ENCODE data around the gene KLC4. TPM values are rescaled to one million over a fixed set of nuclear protein-coding genes. Genes with fewer than 3 reads are reported as not detected.

KLC4 gene
- total RNA-seq, 3 donors from 2014 or later (not counting 1 experiment from before 2014, with no cell fraction given) = 35.9 to 39.4 (median 37.4) TPM

DNA sequence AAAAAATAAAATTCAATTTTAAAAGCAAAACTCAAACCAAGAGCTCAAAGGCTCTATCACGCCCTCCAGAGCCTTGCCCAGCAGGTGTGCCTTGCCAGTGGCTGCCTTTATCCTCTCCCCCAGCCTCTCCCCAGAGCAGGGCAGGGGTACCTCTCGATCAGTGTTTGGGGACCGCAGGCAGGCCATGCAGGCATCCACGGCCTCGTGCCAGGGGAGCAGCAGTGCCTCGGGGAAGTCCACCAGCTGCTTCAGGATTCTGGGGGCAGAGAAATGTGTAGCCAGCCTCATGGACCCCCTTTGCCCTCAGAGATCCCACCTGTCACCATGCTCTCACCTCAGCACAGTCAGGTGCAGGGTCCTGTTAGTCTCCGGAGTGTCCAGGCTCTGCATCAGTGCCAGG lies 11.4 kb upstream of the KLC4 start:
- H3K36me3 Mint-ChIP-seq = no peaks in the 10 kb centered on the region
- TF ChIP-seq, protein P1, sequence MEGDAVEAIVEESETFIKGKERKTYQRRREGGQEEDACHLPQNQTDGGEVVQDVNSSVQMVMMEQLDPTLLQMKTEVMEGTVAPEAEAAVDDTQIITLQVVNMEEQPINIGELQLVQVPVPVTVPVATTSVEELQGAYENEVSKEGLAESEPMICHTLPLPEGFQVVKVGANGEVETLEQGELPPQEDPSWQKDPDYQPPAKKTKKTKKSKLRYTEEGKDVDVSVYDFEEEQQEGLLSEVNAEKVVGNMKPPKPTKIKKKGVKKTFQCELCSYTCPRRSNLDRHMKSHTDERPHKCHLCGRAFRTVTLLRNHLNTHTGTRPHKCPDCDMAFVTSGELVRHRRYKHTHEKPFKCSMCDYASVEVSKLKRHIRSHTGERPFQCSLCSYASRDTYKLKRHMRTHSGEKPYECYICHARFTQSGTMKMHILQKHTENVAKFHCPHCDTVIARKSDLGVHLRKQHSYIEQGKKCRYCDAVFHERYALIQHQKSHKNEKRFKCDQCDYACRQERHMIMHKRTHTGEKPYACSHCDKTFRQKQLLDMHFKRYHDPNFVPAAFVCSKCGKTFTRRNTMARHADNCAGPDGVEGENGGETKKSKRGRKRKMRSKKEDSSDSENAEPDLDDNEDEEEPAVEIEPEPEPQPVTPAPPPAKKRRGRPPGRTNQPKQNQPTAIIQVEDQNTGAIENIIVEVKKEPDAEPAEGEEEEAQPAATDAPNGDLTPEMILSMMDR (IDR thresholded peaks at IDR 0.05) = no peak
- WGBS (ENCODE audit: insufficient coverage) = 94% methylated on average over 7 of the region's 7 CpGs
- H3K4me1 Mint-ChIP-seq = peaks cover 15 to 23% of the 10 kb centered on the region in 2 donors
- H3K4me3 Mint-ChIP-seq = no peak overlapping the region
- H3K36me3 ChIP-seq (ENCODE audit: control insufficient read depth, insufficient read depth, low read length) = peaks cover 27% of the 10 kb centered on the region
- no peaks in the 10 kb centered on the region for H3K9me3 Mint-ChIP-seq
- H3K4me3 ChIP-seq (ENCODE audit: low read length) = no peak overlapping the region
- H3K27ac ChIP-seq (ENCODE audit: low read length) = no peak overlapping the region
- no peaks in the 10 kb centered on the region for H3K27me3 ChIP-seq (ENCODE audit: control insufficient read depth, insufficient read depth, low read length)
- no peaks in the 10 kb centered on the region for H3K27me3 Mint-ChIP-seq (ENCODE audit: low read depth in 2 of 2)
- no peak for DNase-seq
- no peaks in the 10 kb centered on the region for H3K9me3 ChIP-seq (ENCODE audit: control insufficient read depth, insufficient read depth, low read length)
- ATAC-seq = no peak
- peaks cover 9% of the 10 kb centered on the region for H3K4me1 ChIP-seq (ENCODE audit: control insufficient read depth, insufficient read depth, low read length)
- intact Hi-C loops (cut with micrococcal nuclease) = no loop called here
- H3K27ac Mint-ChIP-seq = no peak overlapping the region

DNA sequence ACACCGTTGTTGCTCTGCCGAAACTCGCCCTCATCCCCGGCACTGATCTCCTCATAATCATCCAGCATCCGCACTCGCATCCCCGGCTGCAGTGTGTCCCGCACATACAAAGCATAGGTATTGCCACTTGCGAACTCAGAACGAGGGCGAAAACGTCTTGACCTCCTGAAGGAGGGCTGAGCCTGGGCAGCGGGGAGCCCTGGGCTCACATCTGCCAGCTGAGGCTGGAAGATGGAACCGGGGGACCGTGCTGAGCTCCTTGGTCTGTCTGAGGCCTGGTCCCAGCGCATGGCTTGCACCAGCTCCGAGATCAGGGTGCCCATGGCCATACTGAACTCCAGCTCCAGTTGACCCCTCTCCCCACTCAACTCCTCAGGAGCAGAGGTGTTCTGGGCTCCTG lies 8.4 kb upstream of the KLC4 start:
- no peak overlapping the region for H3K27ac ChIP-seq (ENCODE audit: low read length)
- TF ChIP-seq, protein P1 (IDR thresholded peaks at IDR 0.05) = no peak
- peak overlapping the region in 1 of 2 donors; percentile 2 for H3K27ac Mint-ChIP-seq
- no peaks in the 10 kb centered on the region for H3K36me3 Mint-ChIP-seq
- WGBS (ENCODE audit: insufficient coverage) = 97% methylated on average over 17 of the region's 17 CpGs
- no peaks in the 10 kb centered on the region for H3K9me3 Mint-ChIP-seq
- ATAC-seq = no peak
- no peaks in the 10 kb centered on the region for H3K9me3 ChIP-seq (ENCODE audit: control insufficient read depth, insufficient read depth, low read length)
- H3K4me1 Mint-ChIP-seq = peaks cover 27 to 39% of the 10 kb centered on the region in 2 donors
- no peak overlapping the region for H3K4me3 Mint-ChIP-seq
- DNase-seq = no peak
- peaks cover 20% of the 10 kb centered on the region for H3K4me1 ChIP-seq (ENCODE audit: control insufficient read depth, insufficient read depth, low read length)
- H3K36me3 ChIP-seq (ENCODE audit: control insufficient read depth, insufficient read depth, low read length) = peaks cover 14% of the 10 kb centered on the region
- intact Hi-C loops (cut with micrococcal nuclease) = no loop called here
- H3K27me3 ChIP-seq (ENCODE audit: control insufficient read depth, insufficient read depth, low read length) = no peaks in the 10 kb centered on the region
- no peak overlapping the region for H3K4me3 ChIP-seq (ENCODE audit: low read length)
- H3K27me3 Mint-ChIP-seq (ENCODE audit: low read depth in 2 of 2) = no peaks in the 10 kb centered on the region

GRCh38 chr6:43052225-43052841 lies 7.1 kb upstream of the KLC4 start:
- H3K36me3 ChIP-seq (ENCODE audit: control insufficient read depth, insufficient read depth, low read length) = peaks cover 11% of the 10 kb centered on the region
- Mint-ChIP-seq H3K4me3 (peak overlapping the region; percentile 90), H3K27me3 (ENCODE audit: low read depth in 2 of 2) (no peaks in the 10 kb centered on the region), H3K27ac (peak overlapping the region; percentile 93 to 95), H3K4me1 (peaks cover 27 to 39% of the 10 kb centered on the region in 2 donors), H3K9me3 (no peaks in the 10 kb centered on the region), H3K36me3 (no peaks in the 10 kb centered on the region)
- no peaks in the 10 kb centered on the region for H3K27me3 ChIP-seq (ENCODE audit: control insufficient read depth, insufficient read depth, low read length)
- DNase-seq = no peak
- no peak overlapping the region for H3K27ac ChIP-seq (ENCODE audit: low read length)
- H3K4me1 ChIP-seq (ENCODE audit: control insufficient read depth, insufficient read depth, low read length) = peaks cover 20% of the 10 kb centered on the region
- H3K9me3 ChIP-seq (ENCODE audit: control insufficient read depth, insufficient read depth, low read length) = no peaks in the 10 kb centered on the region
- WGBS (ENCODE audit: insufficient coverage) = 98% methylated on average over 19 of the region's 19 CpGs
- TF ChIP-seq, protein P1 (IDR thresholded peaks at IDR 0.05) = no peak
- ATAC-seq = no peak
- intact Hi-C loops (cut with micrococcal nuclease) = no loop called here
- no peak overlapping the region for H3K4me3 ChIP-seq (ENCODE audit: low read length)
